Esophagus muscularis mucosa (tissue), 4 donors: Measurements from ENCODE around the gene PZP. TPM values are rescaled to one million over a fixed set of nuclear protein-coding genes. Genes with fewer than 3 reads are reported as not detected.

ENCODE experiments used
- DNase-seq: peaks from one replicate; pipeline ENCODE4 v3.0.0-alpha.2; 2017; ENCODE audit errors: extremely low spot score
- H3K27ac ChIP-seq, 4 donors: fragments of 200-600 bp; sonication (generic); replicated peaks in 1 of 4; 1 replicate in 3 of 4; 2 replicates in 1 of 4; pipeline ENCODE4 v1.5.1; 2016 to 2019; ENCODE audit warnings: mild to moderate bottlenecking in 1 of 4
- H3K27me3 ChIP-seq, 4 donors: fragments of 200-600 bp; sonication (generic); one replicate each; pipeline versions ENCODE4 v1.5.1 to v1.6.0; 2016 to 2019
- H3K36me3 ChIP-seq, 4 donors: fragments of 200-600 bp; sonication (generic); one replicate each; pipeline ENCODE4 v1.5.1; 2016 to 2019
- H3K4me1 ChIP-seq, 4 donors: fragments of 200-600 bp; sonication (generic); one replicate each; pipeline ENCODE4 v1.5.1; 2016 to 2019
- H3K4me3 ChIP-seq, 4 donors: fragments of 200-600 bp; sonication (generic); 1 replicate in 2 of 4; 2 replicates in 2 of 4; pipeline ENCODE4 v1.5.1; 2016 to 2019; ENCODE audit warnings: mild to moderate bottlenecking in 4 of 4, moderate library complexity in 1 of 4
- H3K9me3 ChIP-seq, 4 donors: fragments of 200-600 bp; sonication (generic); 1 replicate in 3 of 4; 2 replicates in 1 of 4; pipeline ENCODE4 v1.5.1; 2016 to 2019
- CTCF ChIP-seq, 3 experiments: fragments of 200-600 bp in 2 of 3; fragments of 450-650 bp in 1 of 3; sonication (generic) in 2 of 3; IDR thresholded peaks; one replicate each; pipeline ENCODE4 v1.5.1; 2017 to 2019; ENCODE audit warnings: antibody characterized with exemption in 3 of 3, mild to moderate bottlenecking in 2 of 3, moderate library complexity in 1 of 3
- EP300 ChIP-seq: sonication (generic); formaldehyde crosslinking; IDR thresholded peaks from one replicate; pipeline ENCODE4 v1.6.1; 2017; ENCODE audit warnings: antibody characterized with exemption
- POLR2A ChIP-seq: fragments of 450-650 bp; IDR thresholded peaks from one replicate; pipeline ENCODE4 v1.6.1; 2017; ENCODE audit warnings: antibody characterized with exemption, moderate library complexity, mild to moderate bottlenecking, low read depth
- POLR2AphosphoS5 ChIP-seq, 2 donors: sonication (generic); formaldehyde crosslinking; IDR thresholded peaks; one replicate each; pipeline ENCODE4 v1.6.1; 2017; ENCODE audit warnings: antibody characterized with exemption in 2 of 2
- WGBS: methylation state at CpG from one replicate; pipeline ENCODE4 v1.1.5; 2018; 5-methylcytosine and 5-hydroxymethylcytosine counted together
- intact Hi-C: fragments of 100-400 bp; cut with DNase I; formaldehyde crosslinking; loops from one replicate; pipeline ENCODE4 v1.15.1; 2023
- total RNA-seq, 4 donors: library from RNA; depleted of rRNA; stranded (reverse); fragments of >200 nt; gene quantifications; one replicate each; pipeline versions ENCODE4 v1.1.0 to v1.2.1, GENCODE V29; 2016

The PZP gene
- total RNA-seq, 4 donors from 2014 or later = 0.06 to 1.2 TPM; not detected in 2

GRCh38 chr12:9133216-9133916 lies 74.8 kb downstream of the PZP start:
- DNase-seq = no peak
- Histone ChIP-seq H3K4me3 (no peak overlapping the region), H3K4me1 (peaks cover 0 to 7% (median 7%) of the 10 kb centered on the region in 4 donors), H3K27ac (no peak overlapping the region), H3K9me3 (no peaks in the 10 kb centered on the region), H3K27me3 (no peaks in the 10 kb centered on the region), H3K36me3 (no peaks in the 10 kb centered on the region)
- 48% methylated on average over 1 of the region's 1 CpG for WGBS
- TF ChIP-seq CTCF (IDR thresholded peaks at IDR 0.05) = no peak
- TF ChIP-seq EP300 = no peak
- TF ChIP-seq POLR2AphosphoS5 (IDR thresholded peaks at IDR 0.05) = no peak
- no peak for TF ChIP-seq POLR2A
- intact Hi-C loops = no loop called here

- no peaks in the 10 kb centered on the region for H3K27me3 ChIP-seq
- no peaks in the 10 kb centered on the region for H3K36me3 ChIP-seq
- no peak overlapping the region for H3K4me3 ChIP-seq
- intact Hi-C loops = no loop called here
- H3K9me3 ChIP-seq = no peaks in the 10 kb centered on the region
- no peak for DNase-seq
- H3K4me1 ChIP-seq = peaks cover 0 to 7% (median 7%) of the 10 kb centered on the region in 4 donors
- no peak overlapping the region for H3K27ac ChIP-seq
- TF ChIP-seq CTCF (IDR thresholded peaks at IDR 0.05) (no peak), POLR2AphosphoS5 (IDR thresholded peaks at IDR 0.05) (no peak), EP300 (no peak), POLR2A (no peak)
- 79% methylated on average over 1 of the region's 1 CpG for WGBS
Measured at GRCh38 chr12:9132008-9132535, 76.1 kb downstream of the PZP start.

GRCh38 chr12:9130244-9130643 lies 78.0 kb downstream of the PZP start:
- H3K9me3 ChIP-seq = no peaks in the 10 kb centered on the region
- H3K27me3 ChIP-seq = no peaks in the 10 kb centered on the region
- TF ChIP-seq EP300 (no peak), POLR2AphosphoS5 (IDR thresholded peaks at IDR 0.05) (no peak), POLR2A (no peak), CTCF (IDR thresholded peaks at IDR 0.05) (no peak)
- H3K4me3 ChIP-seq = no peak overlapping the region
- H3K4me1 ChIP-seq = peaks cover 0 to 7% (median 5%) of the 10 kb centered on the region in 4 donors
- DNase-seq = no peak
- H3K27ac ChIP-seq = no peak overlapping the region
- intact Hi-C loops = no loop called here
- 98% methylated on average over 2 of the region's 2 CpGs for WGBS
- H3K36me3 ChIP-seq = no peaks in the 10 kb centered on the region

- Histone ChIP-seq H3K9me3 (no peaks in the 10 kb centered on the region), H3K27me3 (no peaks in the 10 kb centered on the region), H3K4me1 (peaks cover 8 to 18% (median 13%) of the 10 kb centered on the region in 4 donors), H3K4me3 (no peak overlapping the region), H3K36me3 (no peaks in the 10 kb centered on the region), H3K27ac (no peak overlapping the region)
- DNase-seq = no peak
- 90% methylated on average over 18 of the region's 36 CpGs for WGBS
- no peak for TF ChIP-seq POLR2A
- TF ChIP-seq EP300 = no peak
- no peak for TF ChIP-seq POLR2AphosphoS5 (IDR thresholded peaks at IDR 0.05)
- no peak for TF ChIP-seq CTCF (IDR thresholded peaks at IDR 0.05)
- intact Hi-C loops = no loop called here
Measured at GRCh38 chr12:9127936-9128663, 80.1 kb downstream of the PZP start.
